H1 (cell line): Measurements from ENCODE around the gene CUEDC1. TPM values are rescaled to one million over a fixed set of nuclear protein-coding genes. Genes with fewer than 3 reads are reported as not detected.

Experiments used
- BACH1 ChIP-seq: IDR thresholded peaks from 2 replicates; pipeline ENCODE4 v1.6.1; 2012; ENCODE audit warnings: low read length, improper control_type of control experiment
- GABPA ChIP-seq: IDR thresholded peaks from 2 replicates; pipeline ENCODE4 v1.6.1; 2011; ENCODE audit warnings: mild to moderate bottlenecking, low read length, moderate library complexity, borderline replicate concordance; ENCODE audit not compliant: insufficient read depth
- SIN3A ChIP-seq, 2 experiments: IDR thresholded peaks in 1 of 2; conservative IDR thresholded peaks in 1 of 2; 2 replicates each; pipeline ENCODE4 v1.6.1; 2011 to 2012; ENCODE audit warnings: low read length in 2 of 2, improper control_type of control experiment in 1 of 2, low read depth in 1 of 2, mild to moderate bottlenecking in 1 of 2
- SP4 ChIP-seq: IDR thresholded peaks from 2 replicates; pipeline ENCODE4 v1.6.1; 2012; ENCODE audit warnings: low read length, inconsistent platforms
- SUZ12 ChIP-seq: fragments of 200-600 bp; sonication (generic); IDR thresholded peaks from 2 replicates; pipeline ENCODE4 v1.6.1; 2012; ENCODE audit warnings: mild to moderate bottlenecking, inconsistent platforms, low read length, moderate library complexity, mixed read lengths
- polyA plus RNA-seq, 7 experiments: library from polyadenylated mRNA; depleted of rRNA in 3 of 7; stranded (reverse) in 5 of 7; unstranded in 2 of 7; fragments of >200 nt in 5 of 7; fragments of 200-250 nt in 2 of 7; gene quantifications; 1 replicate in 5 of 7; 2 replicates in 1 of 7; 4 replicates in 1 of 7; pipeline versions ENCODE4 v1.2.1 to v1.2.3, GENCODE V29; 2011 to 2013; ENCODE audit warnings: missing spikeins in 2 of 7, mixed read lengths in 2 of 7
- total RNA-seq: library from RNA; stranded (reverse); fragmentation: NEBNext Ultra II Directional; extraction: Animal tissue kit (Norgen Biotek cat#: 25700); gene quantifications from 2 replicates; pipeline ENCODE4 v1.2.1, GENCODE V29; 2021

CUEDC1 gene
- total and polyA plus RNA-seq, 2 of the 8 experiments (the other 6 are each of a cell fraction or from before 2014, with no cell fraction given) = 4.0 to 10.7 TPM

- TF ChIP-seq SP4 (no peak), BACH1 (no peak), GABPA (no peak), SIN3A (conservative IDR thresholded peaks at IDR 0.05 in 1 of 2, IDR thresholded peaks at IDR 0.05 in 1 of 2; ENCODE audit: low read depth in 1 of 2, low read length in 2 of 2) (no peak), SUZ12 (no peak)
Measured at GRCh38 chr17:57902800-57903759, 52.1 kb downstream of the CUEDC1 start (continued).
